HG03066 (cell line): ENCODE results near the gene ANKFY1.

ENCODE experiments used
- ATAC-seq: cut with Tn5 transposase; IDR thresholded peaks from one replicate; pipeline ENCODE4 v1.9.1; 2021; ENCODE audit warnings: low read depth; ENCODE audit not compliant: unreplicated experiment

Gene ANKFY1

GRCh38 chr17:4130715-4131114, 133.1 kb downstream of the ANKFY1 start:
- no peak for ATAC-seq

GRCh38 chr17:4127555-4127954, 136.2 kb downstream of the ANKFY1 start:
- no peak for ATAC-seq

GRCh38 chr17:4125552-4125951, 138.2 kb downstream of the ANKFY1 start:
- no peak for ATAC-seq

DNA sequence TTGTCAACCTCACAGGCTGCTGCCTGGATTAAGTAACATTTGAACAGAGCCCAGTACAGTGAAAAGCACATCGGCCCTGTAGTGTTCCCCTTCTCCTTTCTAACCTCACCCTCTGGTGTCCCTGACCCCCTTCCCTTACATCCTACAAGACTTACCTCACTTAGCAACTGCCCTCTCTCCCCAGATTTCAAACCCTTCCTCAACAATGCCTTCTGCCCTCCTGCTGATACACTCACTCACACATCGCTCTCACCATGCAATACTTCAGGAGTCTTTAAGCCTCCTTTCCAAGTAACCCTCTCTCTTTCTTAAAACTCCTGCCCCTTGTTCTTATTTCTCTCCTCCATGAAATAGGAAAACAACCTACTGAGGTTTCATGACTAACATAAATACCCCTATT, 138.8 kb downstream of the ANKFY1 start:
- ATAC-seq, result no peak

DNA sequence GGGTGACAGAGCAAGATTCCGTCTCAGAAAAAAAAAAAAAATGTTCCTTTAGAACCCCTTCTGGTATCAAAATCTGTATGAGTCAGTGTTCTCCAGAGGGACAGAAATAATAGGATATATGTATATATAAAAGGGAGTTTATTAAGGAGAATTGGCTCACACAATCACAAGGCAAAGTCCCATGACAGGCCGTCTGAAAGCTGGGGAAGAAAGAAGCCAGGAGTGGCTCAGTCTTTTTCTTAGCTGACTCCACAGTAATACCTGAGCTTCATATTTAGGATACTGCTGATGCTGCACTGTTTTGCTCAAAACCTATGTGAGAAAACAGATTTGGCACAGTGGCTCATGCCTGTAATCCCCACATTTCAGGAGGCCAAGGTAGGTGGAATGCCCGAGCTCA, 143.4 kb downstream of the ANKFY1 start:
- ATAC-seq, result no peak

- no peak for ATAC-seq
Observed at GRCh38 chr17:4119299-4119698, 144.5 kb downstream of the ANKFY1 start.

GRCh38 chr17:4118015-4118743, 145.6 kb downstream of the ANKFY1 start:
- ATAC-seq, result no peak

GRCh38 chr17:4116516-4116915, 147.3 kb downstream of the ANKFY1 start:
- no peak for ATAC-seq
